Mucosa of descending colon (tissue), 3 donors: ENCODE measurements around the gene CBX2. TPM values are rescaled to one million over a fixed set of nuclear protein-coding genes. Genes with fewer than 3 reads are reported as not detected.

Experiments used
- ATAC-seq: fragments of 200-7000 bp; cut with Tn5 transposase; one replicate; pipeline ENCODE4 v1.9.1; 2020; ENCODE audit warnings: mild to moderate bottlenecking, moderate library complexity
- DNase-seq, 3 donors: peaks; one replicate each; pipeline ENCODE4 v3.0.0-alpha.2; 2020
- H3K36me3 ChIP-seq: fragments of 200-600 bp; one replicate; pipeline ENCODE4 v1.8.0; 2021; ENCODE audit warnings: low read depth, mild to moderate bottlenecking
- H3K4me1 ChIP-seq: fragments of 200-600 bp; one replicate; pipeline ENCODE4 v1.8.0; 2021; ENCODE audit warnings: low read depth, mild to moderate bottlenecking
- H3K4me3 ChIP-seq: fragments of 200-600 bp; one replicate; pipeline ENCODE4 v1.8.0; 2021; ENCODE audit warnings: mild to moderate bottlenecking
- H3K9me3 ChIP-seq: fragments of 200-600 bp; one replicate; pipeline ENCODE4 v1.8.0; 2021; ENCODE audit warnings: mild to moderate bottlenecking
- CTCF ChIP-seq: fragments of 200-600 bp; IDR thresholded peaks from one replicate; pipeline ENCODE4 v1.8.0; 2022; ENCODE audit warnings: antibody characterized with exemption, mild to moderate bottlenecking
- intact Hi-C, 2 donors: fragments of 100-400 bp; cut with DNase I in 1 of 2; cut with micrococcal nuclease in 1 of 2; formaldehyde crosslinking; loops; one replicate each; pipeline versions ENCODE4 v1.11.0 to v1.11.1; 2022; cut with DNase I, micrococcal nuclease
- total RNA-seq, 3 donors: library from RNA; stranded (reverse); fragmentation: NEBNext Ultra II Directional in 2 of 3; extraction: Animal tissue kit (Norgen Biotek cat#: 25700) in 2 of 3; gene quantifications; one replicate each; pipeline versions ENCODE4 v1.2.1 to v1.2.4, GENCODE V29; 2021 to 2023
- donor health status: DM: no; HTN: no; CAD: no; lungs with moderate emphysema.
- donor health status: DM: no; HTN: no; CAD: no.
- donor health status: DM: no; HTN: yes; CAD: no.

CBX2 gene
- total RNA-seq, 3 donors from 2014 or later, result 0.14 to 1.5 (median 0.76) TPM

- no peak for TF ChIP-seq CTCF
- Histone ChIP-seq H3K9me3 (no peaks in the 10 kb centered on the region), H3K36me3 (no peaks in the 10 kb centered on the region), H3K4me3 (no peak overlapping the region), H3K4me1 (peaks cover 49% of the 10 kb centered on the region)
- no peak for DNase-seq
- no peak for ATAC-seq
- intact Hi-C loops, result loop anchor here in 1 of 2 donors (10.0 kb wide), 1 partner anchor 192 kb away; no protein-coding TSS in a partner anchor
Measured at GRCh38 chr17:79802736-79803420, 24.9 kb downstream of the CBX2 start.

GRCh38 chr17:79803421-79803996, 25.6 kb downstream of the CBX2 start:
- H3K9me3 ChIP-seq, result no peaks in the 10 kb centered on the region
- no peaks in the 10 kb centered on the region for H3K36me3 ChIP-seq
- TF ChIP-seq CTCF, result no peak
- intact Hi-C loops, result loop anchor here in 1 of 2 donors (10.0 kb wide), 1 partner anchor 191 kb away; no protein-coding TSS in a partner anchor
- DNase-seq (no peak), ATAC-seq (no peak)
- H3K4me3 ChIP-seq, result no peak overlapping the region
- peaks cover 42% of the 10 kb centered on the region for H3K4me1 ChIP-seq

- H3K4me1 ChIP-seq, result peaks cover 36% of the 10 kb centered on the region
- DNase-seq, result peak in 1 of 3 donors; percentile 64
- peak; percentile 34 for ATAC-seq
- H3K9me3 ChIP-seq, result no peaks in the 10 kb centered on the region
- no peak overlapping the region for H3K4me3 ChIP-seq
- intact Hi-C loops, result loop anchor here in 1 of 2 donors (10.0 kb wide), 1 partner anchor 191 kb away; no protein-coding TSS in a partner anchor
- H3K36me3 ChIP-seq, result no peaks in the 10 kb centered on the region
- no peak for TF ChIP-seq CTCF
Measured at GRCh38 chr17:79803997-79804855, 26.3 kb downstream of the CBX2 start.

- Histone ChIP-seq H3K4me3 (no peak overlapping the region), H3K36me3 (no peaks in the 10 kb centered on the region), H3K4me1 (peaks cover 35% of the 10 kb centered on the region), H3K9me3 (no peaks in the 10 kb centered on the region)
- intact Hi-C loops, result loop anchor here in 1 of 2 donors (10.0 kb wide), 1 partner anchor 190 kb away; no protein-coding TSS in a partner anchor
- DNase-seq (no peak), ATAC-seq (no peak)
- no peak for TF ChIP-seq CTCF
Measured at GRCh38 chr17:79804856-79805696, 27.1 kb downstream of the CBX2 start.

- no peak for TF ChIP-seq CTCF
- DNase-seq (no peak), ATAC-seq (no peak)
- H3K4me1 ChIP-seq, result peaks cover 30% of the 10 kb centered on the region
- intact Hi-C loops, result loop anchor here in 1 of 2 donors (10.0 kb wide), 1 partner anchor 188 kb away; no protein-coding TSS in a partner anchor
- H3K36me3 ChIP-seq, result no peaks in the 10 kb centered on the region
- H3K9me3 ChIP-seq, result no peaks in the 10 kb centered on the region
- no peak overlapping the region for H3K4me3 ChIP-seq
Measured at GRCh38 chr17:79806446-79806760, 28.5 kb downstream of the CBX2 start.
